HL-60 (cell line): ENCODE results near the gene SYNGR3.

ENCODE experiments used
- CTCF ChIP-seq: IDR thresholded peaks from one replicate; pipeline ENCODE4 v1.5.1; 2011; ENCODE audit warnings: low read length, control low read depth, inconsistent platforms; ENCODE audit not compliant: insufficient read depth
- GABPA ChIP-seq: IDR thresholded peaks from 2 replicates; pipeline ENCODE4 v1.6.1; 2012; ENCODE audit warnings: low read depth
- POLR2AphosphoS5 ChIP-seq: IDR thresholded peaks from 2 replicates; pipeline ENCODE4 v1.6.1; 2012; ENCODE audit warnings: low read depth
- TF ChIP-seq, protein P1 (sequence below): IDR thresholded peaks from 2 replicates; pipeline ENCODE4 v1.6.1; 2012; ENCODE audit warnings: low read depth; ENCODE audit not compliant: insufficient replicate concordance

DNA sequence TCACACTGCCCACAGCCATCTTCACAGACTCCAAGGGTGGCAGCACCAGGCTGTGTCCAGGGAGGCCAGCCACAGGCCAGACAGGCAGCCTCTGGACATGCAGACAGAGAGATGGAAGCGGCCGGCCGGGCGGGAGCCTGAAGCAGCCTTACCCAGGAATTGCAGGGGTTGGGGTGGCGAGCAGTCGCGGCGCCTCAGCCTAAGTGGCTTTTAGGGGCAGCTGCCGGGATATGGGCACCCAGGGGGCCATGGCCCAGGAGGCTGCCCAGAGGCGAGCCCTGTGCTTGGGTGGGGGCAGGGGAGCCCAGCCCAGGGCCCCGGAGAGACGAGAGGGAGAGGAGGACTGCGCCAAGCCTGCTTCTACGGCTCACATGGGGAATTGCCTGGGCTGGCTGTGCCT, 35.5 kb downstream of the SYNGR3 start:
- no peak for TF ChIP-seq CTCF
- TF ChIP-seq, protein P1, sequence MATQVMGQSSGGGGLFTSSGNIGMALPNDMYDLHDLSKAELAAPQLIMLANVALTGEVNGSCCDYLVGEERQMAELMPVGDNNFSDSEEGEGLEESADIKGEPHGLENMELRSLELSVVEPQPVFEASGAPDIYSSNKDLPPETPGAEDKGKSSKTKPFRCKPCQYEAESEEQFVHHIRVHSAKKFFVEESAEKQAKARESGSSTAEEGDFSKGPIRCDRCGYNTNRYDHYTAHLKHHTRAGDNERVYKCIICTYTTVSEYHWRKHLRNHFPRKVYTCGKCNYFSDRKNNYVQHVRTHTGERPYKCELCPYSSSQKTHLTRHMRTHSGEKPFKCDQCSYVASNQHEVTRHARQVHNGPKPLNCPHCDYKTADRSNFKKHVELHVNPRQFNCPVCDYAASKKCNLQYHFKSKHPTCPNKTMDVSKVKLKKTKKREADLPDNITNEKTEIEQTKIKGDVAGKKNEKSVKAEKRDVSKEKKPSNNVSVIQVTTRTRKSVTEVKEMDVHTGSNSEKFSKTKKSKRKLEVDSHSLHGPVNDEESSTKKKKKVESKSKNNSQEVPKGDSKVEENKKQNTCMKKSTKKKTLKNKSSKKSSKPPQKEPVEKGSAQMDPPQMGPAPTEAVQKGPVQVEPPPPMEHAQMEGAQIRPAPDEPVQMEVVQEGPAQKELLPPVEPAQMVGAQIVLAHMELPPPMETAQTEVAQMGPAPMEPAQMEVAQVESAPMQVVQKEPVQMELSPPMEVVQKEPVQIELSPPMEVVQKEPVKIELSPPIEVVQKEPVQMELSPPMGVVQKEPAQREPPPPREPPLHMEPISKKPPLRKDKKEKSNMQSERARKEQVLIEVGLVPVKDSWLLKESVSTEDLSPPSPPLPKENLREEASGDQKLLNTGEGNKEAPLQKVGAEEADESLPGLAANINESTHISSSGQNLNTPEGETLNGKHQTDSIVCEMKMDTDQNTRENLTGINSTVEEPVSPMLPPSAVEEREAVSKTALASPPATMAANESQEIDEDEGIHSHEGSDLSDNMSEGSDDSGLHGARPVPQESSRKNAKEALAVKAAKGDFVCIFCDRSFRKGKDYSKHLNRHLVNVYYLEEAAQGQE: no peak
- TF ChIP-seq POLR2AphosphoS5: no peak
- TF ChIP-seq GABPA: no peak
